ENCODE results near the gene CDH13.

DNA sequence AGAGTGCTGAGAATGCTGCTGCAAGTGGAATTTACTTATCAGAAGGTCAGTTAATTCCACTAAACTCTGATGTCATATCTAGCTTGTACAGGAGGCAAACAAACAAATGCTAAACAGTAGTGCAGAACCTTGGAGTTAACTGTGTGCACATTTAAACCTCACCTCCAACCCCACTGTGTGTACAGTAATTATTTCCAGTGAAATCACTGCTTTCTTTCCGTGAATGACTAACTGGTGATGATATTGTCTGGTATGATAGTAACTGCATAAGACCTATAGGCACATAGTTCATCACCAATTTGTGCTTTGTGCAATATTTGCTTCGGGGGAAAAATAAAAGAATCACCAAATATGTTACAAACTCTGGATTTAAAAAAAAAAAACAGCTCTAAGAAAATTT lies 688.5 kb downstream of the CDH13 start:
- TF ChIP-seq MYC (IDR thresholded peaks at IDR 0.05; ENCODE audit: low read depth, low read length) (no peak), MYC (CRISPR knock-in tag; IDR thresholded peaks at IDR 0.05; ENCODE audit: borderline replicate concordance, low read depth) (no peak), GATAD2B (IDR thresholded peaks at IDR 0.05; ENCODE audit: borderline replicate concordance) (no peak)

Data from K562 (cell line).